Activated CD8-positive, alpha-beta memory T cell treated with anti-CD3 and anti-CD28 coated beads for 48 hours (primary cell): ENCODE measurements around the gene ZNF839.

Source experiments
- DNase-seq, 3 experiments: peaks; one replicate each; pipeline ENCODE4 v3.0.0-alpha.2; 2020; ENCODE audit warnings: low read depth in 2 of 3, low spot score in 2 of 3

Gene ZNF839

GRCh38 chr14:102374264-102374663 is 54.7 kb downstream of the ZNF839 start:
- DNase-seq = no peak

DNA sequence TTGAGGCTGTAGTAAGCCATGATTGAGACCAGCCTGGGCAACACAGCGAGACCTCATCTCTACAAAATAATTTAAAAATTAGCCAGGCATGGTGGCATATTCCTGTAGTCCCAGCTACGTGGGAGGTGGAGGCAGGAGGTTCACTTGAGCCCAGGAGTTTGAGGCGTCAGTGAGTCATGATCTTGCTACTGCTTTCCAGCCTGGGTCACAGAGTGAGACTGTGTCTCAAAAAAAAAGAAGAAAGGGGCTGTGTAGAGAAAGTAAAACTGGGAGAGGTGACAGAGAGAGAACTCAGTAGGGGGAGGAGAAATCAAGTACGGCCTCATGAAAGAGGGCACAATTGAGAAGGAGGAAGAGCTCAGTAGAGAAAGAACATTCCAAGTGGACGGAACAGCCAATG is 55.6 kb downstream of the ZNF839 start:
- DNase-seq = no peak

- no peak for DNase-seq
Observed at GRCh38 chr14:102377696-102378095, 58.1 kb downstream of the ZNF839 start.

DNA sequence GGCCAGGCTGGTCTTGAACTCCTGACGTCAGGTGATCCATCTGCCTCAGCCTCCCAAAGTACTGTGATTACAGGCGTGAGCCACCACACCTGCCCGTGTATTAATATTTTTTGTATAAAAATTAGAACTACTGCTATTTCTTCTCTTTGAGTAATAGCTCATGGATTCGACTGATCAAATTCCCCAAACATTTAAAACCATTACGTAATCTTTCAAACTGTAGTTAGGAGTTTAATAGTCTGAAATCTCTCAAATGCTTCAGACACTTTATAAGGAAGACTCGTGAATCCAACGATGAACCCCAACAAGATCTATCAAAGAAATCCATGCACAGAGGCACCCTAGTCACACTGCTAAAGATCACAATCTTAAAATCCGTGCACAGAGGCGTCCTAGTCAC is 59.3 kb downstream of the ZNF839 start:
- DNase-seq = no peak

DNA sequence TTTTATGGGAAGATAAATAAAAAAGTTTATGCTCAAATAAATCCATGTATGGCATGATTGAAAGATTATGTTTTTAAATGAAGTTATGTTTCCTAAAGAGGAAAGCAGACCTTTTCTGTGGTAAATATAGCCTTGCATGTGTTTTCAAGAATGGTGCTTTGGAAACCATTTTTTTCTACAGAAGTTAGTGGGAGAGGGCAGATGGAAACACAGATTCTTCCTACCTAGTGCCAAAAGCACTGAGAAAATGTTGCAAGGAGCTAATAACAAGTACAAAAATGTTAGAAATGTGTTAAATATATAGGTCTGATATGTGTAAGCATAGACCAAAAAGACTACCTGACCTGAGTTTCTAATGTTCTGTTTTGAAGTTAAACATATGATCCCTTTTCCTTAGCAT is 67.5 kb downstream of the ZNF839 start:
- no peak for DNase-seq

DNA sequence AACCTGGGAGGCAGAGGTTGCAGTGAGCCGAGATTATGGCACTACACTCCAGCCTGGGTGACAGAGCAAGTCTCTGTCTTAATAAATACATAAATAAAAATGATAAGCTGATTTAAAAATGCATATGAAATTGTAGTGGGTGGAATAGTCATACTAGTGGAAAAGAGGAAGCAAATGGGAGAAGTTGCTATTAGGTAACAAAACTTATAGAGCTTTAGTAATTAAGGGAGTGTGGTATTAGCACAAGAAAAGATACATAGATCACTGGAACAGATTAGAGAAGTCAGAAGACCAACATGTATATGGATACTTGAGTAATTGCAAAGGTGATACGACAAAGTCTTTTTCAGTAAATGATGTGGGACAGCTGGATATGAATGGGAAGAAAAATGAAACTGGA is 69.7 kb downstream of the ZNF839 start:
- no peak for DNase-seq

DNA sequence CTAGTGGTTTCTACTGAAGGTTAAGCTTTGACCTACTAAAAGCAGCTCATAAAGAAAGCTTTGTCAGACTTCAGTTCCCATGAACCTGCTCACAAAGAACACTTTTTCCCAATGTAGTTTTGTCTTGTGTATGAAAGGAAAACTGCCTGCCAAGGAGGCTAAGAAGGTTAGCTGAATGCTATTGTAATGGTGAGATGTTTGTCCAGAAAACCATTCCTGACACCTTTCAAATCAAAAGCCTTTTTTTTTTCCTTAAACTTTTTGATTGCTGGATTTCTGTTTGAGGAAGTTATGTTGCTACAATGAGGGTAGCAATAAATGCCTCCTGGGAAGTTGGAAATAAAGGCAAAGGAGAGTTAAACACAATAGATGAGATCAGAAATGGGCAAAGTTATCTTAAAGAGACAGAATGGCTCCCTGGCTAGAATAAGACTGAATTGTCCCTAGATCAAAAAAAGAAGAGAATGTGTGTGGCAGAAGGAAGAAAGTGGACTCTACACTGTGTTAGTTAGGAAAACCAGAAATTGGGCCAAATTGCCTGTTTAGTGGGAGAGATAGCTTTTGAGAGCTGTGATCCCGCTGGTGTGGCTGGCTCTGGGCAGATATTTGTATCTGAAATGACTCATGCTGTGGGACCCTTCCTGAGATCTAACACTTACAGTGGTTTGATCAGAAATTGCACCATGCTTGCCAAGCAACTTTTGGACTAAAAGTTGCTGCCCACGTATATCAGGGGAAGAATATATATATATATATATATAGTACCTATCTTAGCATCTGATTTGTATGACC is 70.7 kb downstream of the ZNF839 start:
- DNase-seq = no peak
